GM12878 (cell line): ENCODE measurements around the gene TOMM5. TPM values are rescaled to one million over a fixed set of nuclear protein-coding genes. Genes with fewer than 3 reads are reported as not detected.

Experiments
- ATAC-seq: fragments of 200-7000 bp; cut with Tn5 transposase; 3 replicates; pipeline ENCODE4 v1.9.1; 2020; ENCODE audit warnings: mild to moderate bottlenecking, moderate library complexity
- BruUV-seq: library from RNA; stranded (reverse); fragments of 400-500 nt; replicated peaks from 2 replicates; lab custom pipeline; 2021; lab: Mats Ljungman, UMichigan
- CTCF ChIA-PET: fragments of 300-600 bp; sonication (Branson Sonifier 250); formaldehyde crosslinking; extraction: SDS; loops from one replicate; lab custom pipeline; 2021; ENCODE audit warnings: inconsistent platforms; lab: Yijun Ruan, JAX
- POLR2A ChIA-PET: fragments of 350-600 bp; formaldehyde crosslinking; extraction: SDS; loops from one replicate; lab custom pipeline; 2021; ENCODE audit warnings: inconsistent platforms; lab: Charles Lee
- RAD21 ChIA-PET: fragments of 300-600 bp; sonication (Branson Sonifier 250); formaldehyde crosslinking; loops from one replicate; lab custom pipeline; 2023; ENCODE audit warnings: antibody characterized with exemption; ENCODE audit not compliant: unreplicated experiment; lab: Charles Lee
- SMC1A ChIA-PET: fragments of 300-600 bp; sonication (Branson Sonifier 250); formaldehyde crosslinking; loops from one replicate; lab custom pipeline; 2023; ENCODE audit not compliant: unreplicated experiment, uncharacterized antibody; lab: Charles Lee
- DNase-seq: peaks from one replicate; pipeline ENCODE4 v3.0.0-alpha.2; 2011; ENCODE audit warnings: low read depth, low spot score
- FAIRE-seq: peaks from 3 replicates; lab custom pipeline; 2011; peaks lifted over from hg19 to GRCh38; lab: Jason Lieb, UNC
- H2AFZ ChIP-seq: 2 replicates; pipeline ENCODE4 v1.6.0; 2011; ENCODE audit warnings: low read depth, low read length, control low read depth; ENCODE audit not compliant: control insufficient read depth
- H3K27ac ChIP-seq: 2 replicates; pipeline ENCODE4 v1.5.1; 2011; ENCODE audit warnings: control low read depth; ENCODE audit not compliant: control insufficient read depth, insufficient read depth
- H3K27me3 ChIP-seq, 2 experiments: replicated peaks in 1 of 2; 2 replicates each; pipeline versions ENCODE4 v1.6.0 to v1.6.1; 2011; ENCODE audit warnings: low read length in 1 of 2; ENCODE audit not compliant: control insufficient read depth in 2 of 2, insufficient read depth in 2 of 2
- H3K36me3 ChIP-seq, 2 experiments: 2 replicates each; pipeline ENCODE4 v1.5.1; 2011; ENCODE audit warnings: low read length in 1 of 2; ENCODE audit not compliant: control insufficient read depth in 2 of 2, insufficient read depth in 2 of 2
- H3K4me1 ChIP-seq: 2 replicates; pipeline ENCODE4 v1.6.1; 2011; ENCODE audit warnings: mild to moderate bottlenecking, low read length, moderate library complexity, mixed read lengths; ENCODE audit not compliant: control insufficient read depth, insufficient read depth
- H3K4me2 ChIP-seq: 2 replicates; pipeline ENCODE4 v1.6.0; 2011; ENCODE audit warnings: control low read depth; ENCODE audit not compliant: control insufficient read depth, insufficient read depth
- H3K4me3 ChIP-seq: fragments of 200-600 bp; sonication (generic); 2 replicates; pipeline ENCODE4 v1.5.1; 2016
- H3K79me2 ChIP-seq: 2 replicates; pipeline ENCODE4 v1.6.0; 2011; ENCODE audit warnings: low read length; ENCODE audit not compliant: control insufficient read depth, insufficient read depth
- H3K9ac ChIP-seq: 2 replicates; pipeline ENCODE4 v1.8.0; 2011; ENCODE audit warnings: low read length, control low read depth, mixed read lengths; ENCODE audit not compliant: control insufficient read depth, insufficient read depth
- H3K9me3 ChIP-seq: replicated peaks from 3 replicates; pipeline ENCODE4 v1.5.1; 2011; ENCODE audit warnings: mild to moderate bottlenecking, low read length; ENCODE audit not compliant: control insufficient read depth, insufficient read depth
- H4K20me1 ChIP-seq: 2 replicates; pipeline ENCODE4 v1.6.0; 2011; ENCODE audit not compliant: control insufficient read depth, insufficient read depth
- BHLHE40 ChIP-seq, 2 experiments: fragments of 450-650 bp in 1 of 2; IDR thresholded peaks; 2 replicates each; pipeline ENCODE4 v1.6.1; 2011 to 2017; ENCODE audit warnings: low read depth in 2 of 2, borderline replicate concordance in 1 of 2, improper control_type of control experiment in 1 of 2, low read length in 1 of 2, mild to moderate bottlenecking in 1 of 2
- CBX3 ChIP-seq: fragments of 200-600 bp; sonication (generic); IDR thresholded peaks from 2 replicates; pipeline ENCODE4 v1.6.1; 2016; ENCODE audit warnings: low read depth, borderline replicate concordance
- POLR2A ChIP-seq: IDR thresholded peaks from 2 replicates; pipeline ENCODE4 v1.6.1; 2011; ENCODE audit warnings: low read depth, mild to moderate bottlenecking, low read length
- POLR2AphosphoS5 ChIP-seq: IDR thresholded peaks from 2 replicates; pipeline ENCODE4 v1.6.1; 2011; ENCODE audit warnings: mild to moderate bottlenecking, low read length, inconsistent platforms
- RCOR1 ChIP-seq: conservative IDR thresholded peaks from 2 replicates; pipeline ENCODE4 v1.6.1; 2012; ENCODE audit warnings: low read depth, low read length, improper control_type of control experiment
- SMAD1 ChIP-seq: fragments of 450-650 bp; IDR thresholded peaks from 2 replicates; pipeline ENCODE4 v1.6.1; 2018; ENCODE audit warnings: mild to moderate bottlenecking, low read depth; ENCODE audit not compliant: partially characterized antibody
- TCF3 ChIP-seq: IDR thresholded peaks from 2 replicates; pipeline ENCODE4 v1.6.1; 2012; ENCODE audit warnings: low read depth, mild to moderate bottlenecking, low read length, borderline replicate concordance; ENCODE audit not compliant: insufficient read depth
- ZNF622 ChIP-seq: fragments of 450-650 bp; IDR thresholded peaks from 2 replicates; pipeline ENCODE4 v1.6.1; 2017; ENCODE audit warnings: mild to moderate bottlenecking, inconsistent platforms
- WGBS: methylation state at CpG from one replicate; pipeline ENCODE4 v1.1.6; 2016; ENCODE audit warnings: low lambda C conversion rate; ENCODE audit not compliant: insufficient replicate concordance, insufficient coverage; ENCODE audit errors: missing lambda C conversion rate; 5-methylcytosine and 5-hydroxymethylcytosine counted together
- in situ Hi-C: fragments of 300-500 bp; cut with MboI; formaldehyde crosslinking; loops from 9 replicates; pipeline ENCODE4 v1.14.3; 2018; ENCODE audit warnings: mixed read lengths
- intact Hi-C: fragments of 100-400 bp; cut with micrococcal nuclease; formaldehyde crosslinking; loops from one replicate; pipeline ENCODE4 v1.14.2; 2022; ENCODE audit not compliant: unreplicated experiment
- polyA plus RNA-seq, 11 experiments: library from polyadenylated mRNA; depleted of rRNA in 4 of 11; unstranded in 6 of 11; stranded (reverse) in 5 of 11; fragments of >200 nt; fragmentation: Nextera tagmentation in 4 of 11; fragmentation: Illumina TruSeq in 1 of 11; extraction: Ambion mirVana in 4 of 11; extraction: Trizol in 1 of 11; gene quantifications; 1 replicate in 1 of 11; 2 replicates in 10 of 11; pipeline versions ENCODE4 v1.2.1 to v1.2.3, GENCODE V29; 2011 to 2016; ENCODE audit warnings: inconsistent platforms in 2 of 11, missing spikeins in 2 of 11, low read depth in 1 of 11
- total RNA-seq, 4 experiments: library from RNA; depleted of rRNA in 3 of 4; stranded (reverse); fragments of >200 nt in 3 of 4; fragmentation: Illumina TruSeq in 1 of 4; extraction: Trizol in 1 of 4; gene quantifications; 2 replicates each; pipeline versions ENCODE4 v1.2.1 to v1.2.3, GENCODE V29; 2013 to 2021
- TF ChIP-seq, protein P1 (sequence below): fragments of 450-650 bp; IDR thresholded peaks from 2 replicates; pipeline ENCODE4 v1.6.1; 2018; ENCODE audit warnings: mild to moderate bottlenecking, low read depth, moderate library complexity; ENCODE audit not compliant: partially characterized antibody

TOMM5 gene
- total and polyA plus RNA-seq, 10 of the 15 experiments (the other 5 are each of a cell fraction or from before 2014, with no cell fraction given) = 152 to 1,143 (median 351) TPM

DNA sequence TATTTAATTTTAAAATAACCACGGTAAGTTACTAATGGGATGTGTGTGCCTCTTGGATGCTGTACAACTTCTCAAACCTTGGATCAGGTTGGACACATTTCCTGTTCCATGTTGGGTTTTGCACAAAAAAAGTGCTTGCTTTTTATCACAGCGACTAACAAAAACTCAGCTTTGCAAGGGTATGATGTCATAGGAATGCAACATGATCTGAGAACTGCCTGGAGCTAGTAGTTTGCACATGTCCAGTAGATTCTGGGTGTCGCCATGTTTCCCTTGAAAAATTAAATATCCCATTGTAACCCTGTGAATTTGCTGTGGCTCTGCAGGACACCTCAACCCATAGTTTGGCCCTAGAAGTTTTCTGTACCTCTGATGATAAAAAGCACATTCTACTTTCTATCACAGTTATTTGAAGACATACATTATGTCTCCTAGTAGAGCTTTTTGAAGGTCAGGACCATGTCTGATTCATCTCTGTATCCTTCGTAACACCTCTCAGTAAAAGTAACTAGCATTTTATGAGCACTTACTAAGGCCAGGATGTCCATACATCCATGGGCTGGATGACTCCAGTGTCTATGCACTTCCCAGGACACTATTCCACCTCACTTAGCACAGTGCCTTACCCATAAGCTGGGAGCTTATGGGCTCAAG is 46.8 kb upstream of the TOMM5 start:
- H2AFZ ChIP-seq = no peak overlapping the region
- no peaks in the 10 kb centered on the region for H3K9me3 ChIP-seq
- no peak for FAIRE-seq
- H3K4me2 ChIP-seq = no peak overlapping the region
- BruUV-seq = no TSS peak
- no peaks in the 10 kb centered on the region for H3K27me3 ChIP-seq
- ChIA-PET CTCF (no interaction called here), SMC1A (interaction anchor here (1.5 kb wide), 1 partner anchor 10 kb away, joined by 3 read pairs; no protein-coding TSS in a partner anchor), POLR2A (no interaction called here), RAD21 (no interaction called here)
- no peaks in the 10 kb centered on the region for H3K79me2 ChIP-seq
- no peak for ATAC-seq
- H3K4me1 ChIP-seq = no peaks in the 10 kb centered on the region; the same call in 1 of the 2 replicates
- no peak for DNase-seq
- no peak overlapping the region for H3K4me3 ChIP-seq
- H3K36me3 ChIP-seq = no peaks in the 10 kb centered on the region
- in situ Hi-C loops (no loop called here), intact Hi-C loops (no loop called here)
- no peak overlapping the region for H3K27ac ChIP-seq
- 56% methylated on average over 4 of the region's 4 CpGs for WGBS
- no peak overlapping the region for H3K9ac ChIP-seq
- TF ChIP-seq CBX3 = no peak
- no peak for TF ChIP-seq ZNF622
- no peak for TF ChIP-seq POLR2AphosphoS5
- no peaks in the 10 kb centered on the region for H4K20me1 ChIP-seq

DNA sequence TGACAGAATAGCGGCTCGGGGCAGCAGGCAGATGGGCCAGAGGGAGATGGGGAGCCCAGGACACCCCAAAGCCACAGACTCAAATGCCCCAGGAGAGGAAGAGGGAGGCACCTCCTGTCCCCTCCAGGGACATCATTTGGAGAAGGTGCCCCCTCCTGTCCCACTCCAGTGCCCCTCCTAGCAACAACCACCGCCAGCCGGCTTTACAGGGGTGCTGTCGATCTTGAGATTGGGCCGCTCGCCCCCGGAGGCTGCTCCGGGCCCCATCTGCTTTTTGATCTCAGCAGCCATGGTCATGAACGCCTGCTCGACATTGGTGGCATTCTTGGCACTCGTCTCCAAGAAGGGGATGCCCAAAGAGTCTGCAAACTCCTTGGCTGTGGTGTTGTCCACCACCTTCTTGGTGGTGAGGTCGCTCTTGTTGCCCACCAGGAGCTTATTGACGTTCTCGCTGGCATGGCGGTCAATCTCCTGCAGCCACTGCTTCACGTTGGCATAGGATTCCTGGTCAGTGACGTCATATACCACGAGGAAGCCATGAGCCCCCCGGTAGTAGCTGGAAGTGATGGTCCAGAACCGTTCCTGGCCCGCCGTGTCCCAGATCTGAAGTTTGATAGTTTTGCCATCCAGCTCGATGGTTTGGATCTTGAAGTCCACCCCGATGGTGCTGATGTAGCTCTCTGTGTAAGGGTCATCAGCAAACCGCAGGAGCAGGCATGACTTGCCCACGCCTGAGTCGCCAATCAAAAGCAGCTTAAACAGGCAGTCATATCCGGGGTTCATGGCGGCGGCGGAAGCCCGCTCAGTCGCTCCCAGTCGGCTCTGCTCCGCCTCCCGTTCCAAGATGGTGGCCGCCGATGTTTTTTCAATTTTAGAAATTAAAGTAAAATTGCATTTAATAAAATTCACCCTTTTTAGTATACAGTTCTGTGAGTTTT is 44.4 kb upstream of the TOMM5 start:
- no TSS peak for BruUV-seq
- POLR2A ChIA-PET = no interaction called here

More for the DNA sequence above, 44.4 kb upstream of the TOMM5 start:
- ChIA-PET CTCF (no interaction called here), RAD21 (no interaction called here)
- Histone ChIP-seq H3K9ac (no peak overlapping the region), H3K9me3 (no peaks in the 10 kb centered on the region), H3K36me3 (no peaks in the 10 kb centered on the region), H3K27me3 (no peaks in the 10 kb centered on the region), H3K4me3 (no peak overlapping the region), H2AFZ (no peak overlapping the region), H3K4me2 (no peak overlapping the region), H4K20me1 (no peaks in the 10 kb centered on the region)
- no peak for ATAC-seq
- no peak for DNase-seq
- TF ChIP-seq RCOR1 (no peak), ZNF622 (no peak), BHLHE40 (IDR thresholded peaks at IDR 0.05; ENCODE audit: borderline replicate concordance in 1 of 2, low read depth in 2 of 2, low read length in 1 of 2) (no peak), TCF3 (no peak), POLR2A (no peak), SMAD1 (no peak)
- TF ChIP-seq, protein P1, sequence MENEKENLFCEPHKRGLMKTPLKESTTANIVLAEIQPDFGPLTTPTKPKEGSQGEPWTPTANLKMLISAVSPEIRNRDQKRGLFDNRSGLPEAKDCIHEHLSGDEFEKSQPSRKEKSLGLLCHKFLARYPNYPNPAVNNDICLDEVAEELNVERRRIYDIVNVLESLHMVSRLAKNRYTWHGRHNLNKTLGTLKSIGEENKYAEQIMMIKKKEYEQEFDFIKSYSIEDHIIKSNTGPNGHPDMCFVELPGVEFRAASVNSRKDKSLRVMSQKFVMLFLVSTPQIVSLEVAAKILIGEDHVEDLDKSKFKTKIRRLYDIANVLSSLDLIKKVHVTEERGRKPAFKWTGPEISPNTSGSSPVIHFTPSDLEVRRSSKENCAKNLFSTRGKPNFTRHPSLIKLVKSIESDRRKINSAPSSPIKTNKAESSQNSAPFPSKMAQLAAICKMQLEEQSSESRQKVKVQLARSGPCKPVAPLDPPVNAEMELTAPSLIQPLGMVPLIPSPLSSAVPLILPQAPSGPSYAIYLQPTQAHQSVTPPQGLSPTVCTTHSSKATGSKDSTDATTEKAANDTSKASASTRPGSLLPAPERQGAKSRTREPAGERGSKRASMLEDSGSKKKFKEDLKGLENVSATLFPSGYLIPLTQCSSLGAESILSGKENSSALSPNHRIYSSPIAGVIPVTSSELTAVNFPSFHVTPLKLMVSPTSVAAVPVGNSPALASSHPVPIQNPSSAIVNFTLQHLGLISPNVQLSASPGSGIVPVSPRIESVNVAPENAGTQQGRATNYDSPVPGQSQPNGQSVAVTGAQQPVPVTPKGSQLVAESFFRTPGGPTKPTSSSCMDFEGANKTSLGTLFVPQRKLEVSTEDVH = no peak
- TF ChIP-seq, all 136 proteins: peak for 0
- SMC1A ChIA-PET = no interaction called here
- FAIRE-seq = no peak
- in situ Hi-C loops (no loop called here), intact Hi-C loops (no loop called here)
- Histone ChIP-seq H3K27ac (no peak overlapping the region), H3K79me2 (no peaks in the 10 kb centered on the region), H3K4me1 (no peaks in the 10 kb centered on the region)
- WGBS = 60% methylated on average over 36 of the region's 39 CpGs
